Peyer's patch (tissue), 4 donors: Measurements from ENCODE around the gene CAP2. TPM values are rescaled to one million over a fixed set of nuclear protein-coding genes. Genes with fewer than 3 reads are reported as not detected.
"Not testable (repeated sequence)": the region's sequence is repeated elsewhere in the genome, so short reads cannot be mapped to it uniquely, and the experiment has no call there.

Experiments used
- DNase-seq, 3 donors: peaks; one replicate each; pipeline ENCODE4 v3.0.0-alpha.2; 2017 to 2019
- H3K27ac ChIP-seq, 4 donors: fragments of 200-600 bp; sonication (generic); one replicate each; pipeline ENCODE4 v1.5.1; 2016 to 2019
- H3K27me3 ChIP-seq, 2 donors: fragments of 200-600 bp; sonication (generic); one replicate each; pipeline ENCODE4 v1.5.1; 2019
- H3K36me3 ChIP-seq, 3 donors: fragments of 200-600 bp; sonication (generic); one replicate each; pipeline ENCODE4 v1.5.1; 2016 to 2019
- H3K4me1 ChIP-seq, 4 donors: fragments of 200-600 bp; sonication (generic); one replicate each; pipeline ENCODE4 v1.5.1; 2016 to 2019
- H3K4me3 ChIP-seq, 4 donors: fragments of 200-600 bp; sonication (generic); 1 replicate in 3 of 4; 2 replicates in 1 of 4; pipeline ENCODE4 v1.5.1; 2016 to 2019; ENCODE audit warnings: mild to moderate bottlenecking in 1 of 4
- H3K9me3 ChIP-seq, 4 donors: fragments of 200-600 bp; sonication (generic); one replicate each; pipeline ENCODE4 v1.5.1; 2016 to 2019; ENCODE audit warnings: mild to moderate bottlenecking in 1 of 4
- CTCF ChIP-seq, 6 experiments: fragments of 450-650 bp in 4 of 6; fragments of 200-600 bp in 2 of 6; sonication (generic) in 1 of 6; IDR thresholded peaks; one replicate each; pipeline ENCODE4 v1.5.1; 2017 to 2019; ENCODE audit warnings: antibody characterized with exemption in 6 of 6, mild to moderate bottlenecking in 3 of 6, moderate library complexity in 1 of 6
- POLR2A ChIP-seq, 2 donors: fragments of 450-650 bp; IDR thresholded peaks; one replicate each; pipeline ENCODE4 v1.5.1; 2017; ENCODE audit warnings: antibody characterized with exemption in 2 of 2, mild to moderate bottlenecking in 2 of 2, moderate library complexity in 2 of 2
- total RNA-seq, 4 donors: library from RNA; depleted of rRNA; stranded (reverse); fragments of >200 nt; gene quantifications; one replicate each; pipeline ENCODE4 v1.1.0, GENCODE V29; 2016

The CAP2 gene
- total RNA-seq, 4 donors from 2014 or later, result 1.7 to 3.2 (median 2.4) TPM

DNA sequence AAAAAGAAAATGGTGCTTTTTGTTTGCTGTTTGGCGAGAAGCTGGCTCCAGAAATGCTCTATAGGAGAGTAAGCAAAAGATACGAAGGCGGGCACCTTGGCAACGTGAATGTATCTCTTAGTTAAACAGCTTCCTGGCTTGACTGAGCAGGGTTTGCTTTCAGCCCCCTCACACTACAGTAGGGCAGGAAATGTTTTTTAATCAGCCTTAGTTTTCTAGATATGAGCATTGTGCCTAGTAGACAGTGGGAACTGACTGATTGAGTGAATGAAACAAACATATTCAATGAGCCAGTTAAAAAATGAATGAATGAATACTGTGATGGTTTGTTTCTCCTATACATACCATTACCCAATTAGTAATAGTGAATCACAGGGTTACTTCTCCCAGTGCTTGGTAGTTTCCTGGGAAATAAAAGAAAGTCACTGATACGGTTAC lies 19.9 kb downstream of the CAP2 start:
- no peak overlapping the region for H3K27ac ChIP-seq
- no peaks in the 10 kb centered on the region for H3K9me3 ChIP-seq
- DNase-seq, result no peak
- TF ChIP-seq POLR2A (IDR thresholded peaks at IDR 0.05) (no peak), CTCF (IDR thresholded peaks at IDR 0.05) (no peak)
- no peaks in the 10 kb centered on the region for H3K27me3 ChIP-seq
- H3K4me1 ChIP-seq, result no peaks in the 10 kb centered on the region
- no peak overlapping the region for H3K4me3 ChIP-seq
- H3K36me3 ChIP-seq, result no peaks in the 10 kb centered on the region

DNA sequence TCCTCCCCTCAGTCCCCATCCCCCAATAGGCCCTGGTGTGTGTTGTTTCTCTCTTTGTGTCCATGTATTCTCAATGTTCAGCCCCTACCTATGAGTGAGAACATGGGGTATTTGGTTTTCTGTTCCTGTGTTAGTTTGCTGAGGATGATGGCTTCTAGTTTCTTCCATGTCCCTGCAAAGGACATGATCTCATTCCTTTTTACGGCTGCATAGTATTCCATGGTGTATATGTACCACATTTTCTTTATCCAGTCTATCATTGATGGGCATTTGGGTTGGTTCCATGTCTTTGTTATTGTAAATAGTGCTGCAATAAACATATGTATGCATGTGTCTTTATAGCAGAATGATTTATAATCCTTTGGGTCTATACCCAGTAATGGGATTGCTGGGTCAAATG lies 21.0 kb downstream of the CAP2 start:
- H3K27ac ChIP-seq, H3K36me3 ChIP-seq, DNase-seq, H3K4me3 ChIP-seq, H3K27me3 ChIP-seq, H3K9me3 ChIP-seq, H3K4me1 ChIP-seq: not testable (repeated sequence)

DNA sequence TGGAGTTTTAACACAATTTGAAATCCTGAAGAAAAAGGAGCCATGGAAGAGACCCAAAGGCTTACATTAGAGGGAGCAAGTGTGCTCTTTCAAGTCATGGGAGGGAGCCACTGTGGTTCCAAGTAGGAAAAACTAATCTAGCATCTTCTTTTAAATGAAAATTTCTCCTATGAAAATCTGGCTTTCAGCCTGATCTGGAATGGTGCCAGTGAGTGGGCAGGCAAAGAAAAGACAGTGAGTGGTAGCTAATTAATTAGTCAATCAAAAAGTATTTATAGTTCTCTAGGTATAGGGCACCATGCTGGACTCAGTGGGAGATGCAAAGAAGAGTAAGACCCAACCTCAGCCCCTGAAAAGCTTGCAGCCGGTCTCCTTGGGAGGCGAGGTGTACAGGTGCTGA lies 21.9 kb downstream of the CAP2 start:
- H3K9me3 ChIP-seq, result no peaks in the 10 kb centered on the region
- no peaks in the 10 kb centered on the region for H3K4me1 ChIP-seq
- DNase-seq, result no peak
- H3K4me3 ChIP-seq, result no peak overlapping the region
- no peaks in the 10 kb centered on the region for H3K27me3 ChIP-seq
- no peaks in the 10 kb centered on the region for H3K36me3 ChIP-seq
- TF ChIP-seq CTCF (IDR thresholded peaks at IDR 0.05) (no peak), POLR2A (IDR thresholded peaks at IDR 0.05) (no peak)
- no peak overlapping the region for H3K27ac ChIP-seq

DNA sequence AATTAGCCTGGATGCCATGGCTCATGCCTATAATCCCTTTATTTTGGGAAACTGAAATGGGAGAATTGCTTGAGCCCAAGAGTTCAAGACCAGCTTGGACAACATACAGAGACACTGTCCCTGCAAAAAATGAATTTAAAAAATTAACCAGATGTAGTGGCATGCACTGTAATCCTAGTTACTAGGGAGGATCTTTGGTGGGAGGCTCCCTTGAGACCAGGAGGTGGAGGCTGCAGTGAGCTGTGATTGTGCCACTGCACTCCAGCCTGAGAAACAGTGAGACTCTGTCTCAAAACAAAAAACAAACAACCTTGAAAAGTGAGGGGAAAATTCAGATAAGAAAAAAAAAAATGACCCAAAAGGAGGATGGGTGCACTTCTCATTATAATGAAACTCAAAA lies 23.4 kb downstream of the CAP2 start:
- no peak overlapping the region for H3K27ac ChIP-seq
- no peak for DNase-seq
- TF ChIP-seq POLR2A (IDR thresholded peaks at IDR 0.05) (no peak), CTCF (IDR thresholded peaks at IDR 0.05) (no peak)
- no peaks in the 10 kb centered on the region for H3K9me3 ChIP-seq
- no peaks in the 10 kb centered on the region for H3K4me1 ChIP-seq
- H3K4me3 ChIP-seq, result no peak overlapping the region
- H3K27me3 ChIP-seq, result no peaks in the 10 kb centered on the region
- H3K36me3 ChIP-seq, result no peaks in the 10 kb centered on the region

GRCh38 chr6:17417817-17418216 lies 24.4 kb downstream of the CAP2 start:
- DNase-seq, result no peak
- Histone ChIP-seq H3K4me3 (no peak overlapping the region), H3K27me3 (no peaks in the 10 kb centered on the region), H3K27ac (peak overlapping the region in 1 of 4 donors; percentile 55), H3K4me1 (no peaks in the 10 kb centered on the region), H3K36me3 (no peaks in the 10 kb centered on the region), H3K9me3 (no peaks in the 10 kb centered on the region)
- TF ChIP-seq POLR2A (IDR thresholded peaks at IDR 0.05), result no peak
- TF ChIP-seq CTCF (IDR thresholded peaks at IDR 0.05), result no peak

- Histone ChIP-seq H3K27ac (peak overlapping the region in 1 of 4 donors; percentile 55), H3K4me1 (no peaks in the 10 kb centered on the region), H3K9me3 (no peaks in the 10 kb centered on the region), H3K27me3 (no peaks in the 10 kb centered on the region), H3K36me3 (no peaks in the 10 kb centered on the region), H3K4me3 (no peak overlapping the region)
- TF ChIP-seq POLR2A (IDR thresholded peaks at IDR 0.05) (no peak), CTCF (IDR thresholded peaks at IDR 0.05) (no peak)
- DNase-seq, result no peak
Measured at GRCh38 chr6:17418281-17419188, 25.1 kb downstream of the CAP2 start.
